Measurements from ENCODE around the gene LPAR1.

Gene LPAR1

DNA sequence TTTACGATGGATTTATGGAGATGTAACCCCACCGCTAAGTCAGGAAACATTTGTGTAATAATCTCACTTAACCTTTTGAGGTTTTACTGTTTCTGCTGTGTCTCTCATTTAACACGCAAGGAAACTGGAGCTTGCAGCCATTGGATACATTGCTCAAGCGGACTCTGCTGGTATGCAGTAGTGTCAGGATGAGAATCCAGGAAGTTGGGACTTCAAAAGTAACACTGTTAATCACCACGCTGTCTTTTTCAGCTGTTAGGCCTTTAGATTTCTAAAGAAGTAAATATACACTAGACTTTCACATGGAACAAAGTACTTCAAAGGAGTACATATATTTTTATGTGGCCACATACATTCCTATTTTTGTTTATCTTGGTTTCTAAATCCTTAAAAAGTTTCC lies 114.7 kb downstream of the LPAR1 start:
- no peak overlapping the region for H3K4me3 ChIP-seq (ENCODE audit: low read depth, low read length)
- no peaks in the 10 kb centered on the region for H3K4me1 ChIP-seq
- TF ChIP-seq, protein P1, sequence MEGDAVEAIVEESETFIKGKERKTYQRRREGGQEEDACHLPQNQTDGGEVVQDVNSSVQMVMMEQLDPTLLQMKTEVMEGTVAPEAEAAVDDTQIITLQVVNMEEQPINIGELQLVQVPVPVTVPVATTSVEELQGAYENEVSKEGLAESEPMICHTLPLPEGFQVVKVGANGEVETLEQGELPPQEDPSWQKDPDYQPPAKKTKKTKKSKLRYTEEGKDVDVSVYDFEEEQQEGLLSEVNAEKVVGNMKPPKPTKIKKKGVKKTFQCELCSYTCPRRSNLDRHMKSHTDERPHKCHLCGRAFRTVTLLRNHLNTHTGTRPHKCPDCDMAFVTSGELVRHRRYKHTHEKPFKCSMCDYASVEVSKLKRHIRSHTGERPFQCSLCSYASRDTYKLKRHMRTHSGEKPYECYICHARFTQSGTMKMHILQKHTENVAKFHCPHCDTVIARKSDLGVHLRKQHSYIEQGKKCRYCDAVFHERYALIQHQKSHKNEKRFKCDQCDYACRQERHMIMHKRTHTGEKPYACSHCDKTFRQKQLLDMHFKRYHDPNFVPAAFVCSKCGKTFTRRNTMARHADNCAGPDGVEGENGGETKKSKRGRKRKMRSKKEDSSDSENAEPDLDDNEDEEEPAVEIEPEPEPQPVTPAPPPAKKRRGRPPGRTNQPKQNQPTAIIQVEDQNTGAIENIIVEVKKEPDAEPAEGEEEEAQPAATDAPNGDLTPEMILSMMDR (IDR thresholded peaks at IDR 0.05; ENCODE audit: low read depth, low read length), result no peak
- H3K36me3 ChIP-seq, result no peaks in the 10 kb centered on the region
- H3K9me3 ChIP-seq, result no peaks in the 10 kb centered on the region
- no peaks in the 10 kb centered on the region for H3K27me3 ChIP-seq
- no peak for DNase-seq

GRCh38 chr9:110922145-110922544 lies 116.1 kb downstream of the LPAR1 start:
- Histone ChIP-seq H3K27me3 (no peaks in the 10 kb centered on the region), H3K4me3 (ENCODE audit: low read depth, low read length) (no peak overlapping the region), H3K9me3 (no peaks in the 10 kb centered on the region), H3K36me3 (no peaks in the 10 kb centered on the region), H3K4me1 (no peaks in the 10 kb centered on the region)
- TF ChIP-seq, protein P1 (IDR thresholded peaks at IDR 0.05; ENCODE audit: low read depth, low read length), result no peak
- no peak for DNase-seq

DNA sequence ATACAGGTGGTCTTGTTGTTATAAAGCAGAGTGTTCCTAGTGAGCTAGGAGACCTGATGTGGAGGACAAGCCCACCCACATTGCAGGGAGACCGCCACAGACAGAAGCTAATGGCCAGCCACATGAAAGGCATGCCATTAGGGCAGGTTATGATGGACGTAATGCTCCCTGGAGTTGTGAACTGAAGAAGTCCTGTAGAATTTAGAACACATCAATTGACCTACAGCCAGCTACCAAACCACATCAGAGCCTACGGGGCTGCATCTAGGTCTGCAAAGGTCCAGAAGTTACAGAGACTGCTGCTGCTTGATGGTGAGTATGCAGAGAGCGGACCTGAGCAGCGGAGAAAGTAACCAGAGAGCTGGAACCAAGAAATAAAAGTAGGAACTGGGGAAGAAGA lies 116.6 kb downstream of the LPAR1 start:
- Histone ChIP-seq H3K4me1 (no peaks in the 10 kb centered on the region), H3K9me3 (no peaks in the 10 kb centered on the region), H3K27me3 (no peaks in the 10 kb centered on the region), H3K4me3 (ENCODE audit: low read depth, low read length) (no peak overlapping the region), H3K36me3 (no peaks in the 10 kb centered on the region)
- DNase-seq, result no peak
- TF ChIP-seq, protein P1 (IDR thresholded peaks at IDR 0.05; ENCODE audit: low read depth, low read length), result no peak

GRCh38 chr9:110919609-110920008 lies 118.7 kb downstream of the LPAR1 start:
- no peak overlapping the region for H3K4me3 ChIP-seq (ENCODE audit: low read depth, low read length)
- TF ChIP-seq, protein P1 (IDR thresholded peaks at IDR 0.05; ENCODE audit: low read depth, low read length), result no peak
- no peaks in the 10 kb centered on the region for H3K4me1 ChIP-seq
- no peaks in the 10 kb centered on the region for H3K36me3 ChIP-seq
- H3K9me3 ChIP-seq, result no peaks in the 10 kb centered on the region
- no peak for DNase-seq
- no peaks in the 10 kb centered on the region for H3K27me3 ChIP-seq

GRCh38 chr9:110919050-110919435 lies 119.2 kb downstream of the LPAR1 start:
- H3K4me3 ChIP-seq (ENCODE audit: low read depth, low read length), result no peak overlapping the region
- no peaks in the 10 kb centered on the region for H3K4me1 ChIP-seq
- TF ChIP-seq, protein P1 (IDR thresholded peaks at IDR 0.05; ENCODE audit: low read depth, low read length), result no peak
- H3K36me3 ChIP-seq, result no peaks in the 10 kb centered on the region
- H3K9me3 ChIP-seq, result no peaks in the 10 kb centered on the region
- no peak for DNase-seq
- no peaks in the 10 kb centered on the region for H3K27me3 ChIP-seq

DNA sequence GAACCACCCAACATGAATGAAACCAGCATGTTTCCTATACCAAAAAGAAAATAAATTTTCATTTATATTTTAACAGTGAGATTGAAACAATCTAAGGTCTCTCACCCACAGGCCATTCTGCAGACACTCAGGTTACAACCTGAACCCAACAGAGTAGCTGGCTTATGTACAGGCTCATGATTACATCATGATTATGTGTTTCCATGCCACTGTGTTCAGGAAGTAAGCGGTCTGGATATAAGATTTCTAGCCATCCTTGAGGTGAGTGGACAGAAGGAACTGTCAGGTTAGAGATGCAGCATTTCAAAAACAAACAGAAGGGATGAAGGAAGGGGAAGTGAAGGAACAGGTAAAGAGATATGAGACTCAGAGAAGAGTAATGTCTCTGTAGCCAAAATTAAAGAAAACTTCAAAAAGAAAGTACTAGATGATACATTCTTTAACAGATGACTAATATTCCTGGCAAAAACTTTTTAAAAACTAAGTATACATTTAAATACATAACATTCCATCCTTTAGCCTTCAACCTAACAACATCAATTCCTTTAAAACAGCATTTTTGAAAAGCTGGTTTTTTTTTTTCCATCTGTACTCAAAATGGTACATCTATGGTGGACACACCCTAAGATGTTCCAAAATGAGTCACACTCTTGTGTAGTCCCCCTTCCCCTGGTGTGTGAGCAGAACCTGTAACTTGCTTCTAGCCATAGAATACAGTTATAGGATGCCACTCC lies 119.8 kb downstream of the LPAR1 start:
- TF ChIP-seq, protein P1 (IDR thresholded peaks at IDR 0.05; ENCODE audit: low read depth, low read length), result no peak
- no peaks in the 10 kb centered on the region for H3K27me3 ChIP-seq
- H3K36me3 ChIP-seq, result no peaks in the 10 kb centered on the region
- DNase-seq, result no peak
- H3K9me3 ChIP-seq, result no peaks in the 10 kb centered on the region
- no peaks in the 10 kb centered on the region for H3K4me1 ChIP-seq
- no peak overlapping the region for H3K4me3 ChIP-seq (ENCODE audit: low read depth, low read length)

Measured in BE2C (cell line).